GM19023 (cell line): ENCODE data around the gene GNGT1.

ENCODE experiments used
- ATAC-seq: cut with Tn5 transposase; IDR thresholded peaks from one replicate; pipeline ENCODE4 v1.9.1; 2021; ENCODE audit warnings: mild to moderate bottlenecking, moderate library complexity; ENCODE audit not compliant: unreplicated experiment

Gene GNGT1

DNA sequence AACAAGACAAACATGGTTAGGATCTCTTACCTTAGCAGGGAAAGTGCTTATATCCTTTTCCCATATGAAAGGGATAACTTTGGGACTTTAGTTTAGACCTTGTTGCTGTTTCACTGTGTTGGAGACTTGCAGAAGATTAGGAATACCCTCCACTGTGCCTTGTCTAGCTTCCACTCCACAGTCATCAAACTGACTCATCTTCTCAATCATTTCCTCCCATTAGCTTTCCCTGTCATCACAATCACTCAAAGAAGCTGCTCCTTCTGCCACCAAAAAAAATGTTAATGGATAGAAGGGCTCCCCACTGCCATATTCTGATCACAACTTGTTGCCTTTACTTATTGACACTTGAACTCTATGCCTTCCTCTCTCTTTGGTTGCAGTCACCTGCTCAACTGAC is 31.9 kb downstream of the GNGT1 start:
- no peak for ATAC-seq

DNA sequence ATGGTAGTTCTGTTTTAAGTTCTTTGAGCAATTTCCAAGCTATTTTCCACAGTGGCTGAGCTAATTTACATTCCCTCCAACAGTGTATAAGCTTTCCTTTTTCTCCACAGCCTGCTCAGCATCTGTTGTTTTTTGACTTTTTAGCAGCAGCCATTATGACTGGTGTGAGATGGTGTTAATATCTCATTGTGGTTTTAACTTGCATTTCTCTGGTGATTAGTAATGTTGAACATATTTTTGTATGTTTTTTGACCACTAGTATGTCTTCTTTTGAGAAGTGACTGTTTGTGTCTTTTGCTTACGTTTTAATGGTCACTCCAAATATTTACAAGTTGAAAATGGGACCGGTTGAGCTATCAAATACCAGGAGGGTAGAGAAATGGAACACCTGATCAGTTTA is 35.6 kb downstream of the GNGT1 start:
- no peak for ATAC-seq

DNA sequence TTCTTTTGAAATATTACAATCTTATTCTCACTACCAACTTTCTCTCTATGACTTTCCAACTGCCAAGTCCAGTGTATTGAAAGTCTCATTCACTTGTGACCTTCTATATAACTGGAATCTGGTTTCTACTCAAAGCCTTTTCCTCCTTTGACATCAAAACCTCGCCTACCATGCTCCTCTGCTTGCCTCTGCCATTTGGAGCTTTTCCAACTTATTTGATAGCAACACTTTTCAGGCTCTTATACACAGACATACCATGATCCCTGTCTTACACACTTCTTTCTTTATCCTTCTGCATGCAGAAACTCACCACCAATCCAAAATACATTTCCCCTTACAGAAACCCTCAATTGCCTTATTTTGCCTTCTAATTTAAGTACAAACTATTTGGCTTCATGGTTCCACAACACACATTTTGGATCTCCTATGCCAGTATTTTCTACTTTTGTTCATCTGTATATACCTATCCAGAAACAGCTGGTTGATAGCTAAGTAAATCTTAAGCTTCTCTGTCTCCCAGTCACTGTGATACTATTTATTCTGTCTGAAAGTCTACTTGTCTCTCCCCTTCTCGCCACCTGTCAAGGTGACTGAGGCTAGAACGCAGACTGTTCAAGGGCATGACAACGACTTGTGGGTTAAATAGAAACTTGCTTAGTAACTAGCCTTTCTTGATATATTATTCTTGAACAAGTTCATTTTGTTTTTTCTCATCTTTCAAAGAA is 37.6 kb downstream of the GNGT1 start:
- no peak for ATAC-seq

DNA sequence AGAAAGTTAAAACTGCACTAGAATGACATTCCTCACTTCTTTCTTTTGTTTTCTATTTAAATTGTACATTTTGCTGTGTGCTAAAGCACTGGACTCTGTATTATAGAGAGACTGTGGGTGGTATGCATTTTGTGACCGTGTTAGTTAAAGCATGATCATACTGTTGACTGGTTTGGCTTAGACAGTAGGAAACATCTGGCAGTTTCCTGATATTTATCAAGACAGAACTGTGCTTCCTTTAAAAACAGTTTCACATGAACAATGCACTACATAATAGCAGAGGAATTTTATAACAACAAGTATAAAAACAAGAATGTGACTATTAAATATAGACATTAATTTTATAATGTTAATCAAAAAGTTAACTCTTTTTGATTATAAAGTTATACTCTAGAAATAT is 38.3 kb downstream of the GNGT1 start:
- no peak for ATAC-seq

DNA sequence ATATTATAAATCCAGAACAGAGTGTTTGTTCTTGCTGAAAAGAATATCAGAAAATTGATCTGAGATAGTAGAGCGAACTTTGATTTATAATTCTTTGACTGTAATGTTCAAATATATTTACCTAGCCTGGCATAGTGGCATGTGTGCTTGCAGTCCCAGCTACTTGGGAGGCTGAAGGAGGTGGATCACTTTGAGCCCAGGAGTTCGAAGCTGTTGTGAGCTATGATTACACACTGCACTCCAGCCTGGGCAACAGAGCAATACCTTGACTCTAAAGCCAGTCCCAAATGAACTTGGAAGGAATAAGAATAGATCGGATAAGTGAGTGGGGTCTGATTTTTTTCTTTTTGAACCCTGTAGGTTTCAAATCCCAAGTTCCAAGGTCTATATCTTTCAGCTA is 38.7 kb downstream of the GNGT1 start:
- no peak for ATAC-seq

DNA sequence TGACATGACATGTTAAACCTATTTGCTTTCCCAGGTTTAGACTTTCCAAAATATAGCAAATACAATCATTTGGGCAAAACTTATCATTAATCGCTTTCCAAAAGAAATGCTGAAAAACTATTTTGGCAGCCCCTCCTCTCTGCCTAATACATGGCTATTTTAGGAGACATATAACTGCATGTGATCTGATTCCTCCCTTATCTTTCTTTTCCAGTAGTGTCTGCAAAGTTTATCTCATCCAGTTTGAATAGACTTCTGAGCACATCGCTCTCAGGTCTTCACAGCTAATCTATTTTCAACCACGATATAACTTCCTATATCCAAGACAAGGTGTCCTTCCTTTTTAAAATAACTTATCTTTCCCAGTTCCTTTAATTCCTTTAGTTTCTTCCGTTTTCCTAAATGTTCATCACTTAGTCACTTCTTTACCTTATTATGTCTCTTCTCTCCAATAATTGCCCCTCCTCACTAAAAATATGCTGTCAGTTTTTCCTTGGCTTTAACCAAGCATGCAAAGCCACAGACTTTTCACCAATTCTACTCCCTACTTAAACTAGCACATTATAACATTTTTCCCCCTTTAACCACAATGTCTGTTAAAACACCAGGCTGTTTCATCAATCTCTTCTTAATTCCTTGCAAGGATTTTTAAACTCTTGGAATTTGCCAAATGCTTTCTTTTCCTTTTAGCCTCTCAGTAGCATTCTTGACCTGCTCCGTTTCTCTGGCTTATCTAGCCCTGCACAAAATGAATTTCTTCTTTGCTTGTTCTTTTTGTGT is 39.6 kb downstream of the GNGT1 start:
- ATAC-seq, result no peak

DNA sequence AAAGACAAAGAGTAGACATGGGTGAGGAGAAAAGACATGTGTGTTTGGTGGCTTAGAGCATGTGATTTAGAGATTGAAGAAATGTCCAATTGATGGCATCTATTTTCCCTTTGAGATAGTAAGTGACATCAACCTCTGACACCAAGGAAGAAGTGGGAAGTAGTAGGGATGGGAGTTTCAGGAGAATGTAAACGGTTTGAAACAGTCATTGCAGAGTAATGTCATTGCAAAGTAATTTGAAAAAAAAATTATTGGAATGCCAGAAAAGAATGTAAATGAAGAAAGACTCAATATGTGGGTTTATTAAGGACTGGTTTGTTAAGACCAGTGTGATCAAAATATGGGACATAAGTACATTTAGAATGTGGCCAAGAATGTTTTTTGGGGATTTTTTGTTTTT is 41.7 kb downstream of the GNGT1 start:
- ATAC-seq, result no peak

DNA sequence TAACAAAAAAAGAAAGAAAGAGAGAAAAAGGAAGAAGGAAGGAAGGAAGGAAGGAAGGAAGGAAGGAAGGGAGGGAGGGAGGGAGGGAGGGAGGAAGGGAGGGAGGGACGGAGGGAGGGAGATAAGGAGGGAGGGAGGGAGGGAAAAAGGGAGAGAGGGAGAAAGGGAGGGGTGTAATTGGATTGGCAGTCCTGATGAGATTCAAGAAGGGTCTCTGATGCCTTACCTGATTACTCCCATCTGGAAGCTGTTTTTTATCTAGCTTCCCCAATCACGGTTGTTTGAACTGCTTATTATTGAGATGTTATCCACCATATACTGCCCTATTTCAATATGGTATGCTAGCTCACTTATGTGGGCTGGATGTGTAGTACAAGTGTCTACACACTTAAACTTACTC is 42.5 kb downstream of the GNGT1 start:
- ATAC-seq, result no peak

DNA sequence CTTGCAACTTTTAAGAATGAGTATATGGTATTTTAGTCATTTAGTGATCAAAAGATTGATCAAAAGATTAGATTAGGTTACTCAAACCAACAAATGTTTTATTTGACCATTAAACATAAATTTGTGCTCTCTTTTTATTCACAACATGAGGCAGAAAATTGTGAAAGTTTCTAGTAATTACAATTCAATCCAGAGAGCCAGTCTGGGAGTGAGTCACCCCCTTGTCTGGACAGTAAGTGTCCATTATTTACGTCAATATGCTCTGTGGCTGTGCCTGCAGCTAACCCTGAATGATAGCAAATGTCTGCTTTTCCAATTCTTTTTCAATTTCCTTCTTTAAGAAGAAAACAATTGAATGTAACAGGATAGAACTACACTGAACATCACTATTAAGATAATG is 43.1 kb downstream of the GNGT1 start:
- ATAC-seq, result no peak

DNA sequence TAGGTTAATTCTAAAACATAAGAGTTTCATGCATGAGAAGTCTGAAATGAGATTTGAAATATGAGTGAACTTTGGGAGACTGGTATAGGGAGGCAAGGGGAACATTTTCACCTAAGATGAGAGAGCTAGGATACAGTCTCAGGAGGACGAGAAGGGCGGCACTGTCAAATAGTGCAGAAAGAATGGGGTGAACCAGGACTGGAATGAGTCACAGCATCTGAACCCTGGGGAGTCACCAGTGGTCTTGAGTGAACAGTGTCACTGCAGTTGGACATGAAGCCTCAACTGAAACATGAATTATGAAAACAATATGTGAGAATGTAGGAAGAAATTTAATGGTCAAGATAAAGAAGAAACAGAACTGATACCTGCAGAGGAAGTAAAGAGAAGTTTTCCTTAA is 48.9 kb downstream of the GNGT1 start:
- peak; percentile 69 for ATAC-seq

DNA sequence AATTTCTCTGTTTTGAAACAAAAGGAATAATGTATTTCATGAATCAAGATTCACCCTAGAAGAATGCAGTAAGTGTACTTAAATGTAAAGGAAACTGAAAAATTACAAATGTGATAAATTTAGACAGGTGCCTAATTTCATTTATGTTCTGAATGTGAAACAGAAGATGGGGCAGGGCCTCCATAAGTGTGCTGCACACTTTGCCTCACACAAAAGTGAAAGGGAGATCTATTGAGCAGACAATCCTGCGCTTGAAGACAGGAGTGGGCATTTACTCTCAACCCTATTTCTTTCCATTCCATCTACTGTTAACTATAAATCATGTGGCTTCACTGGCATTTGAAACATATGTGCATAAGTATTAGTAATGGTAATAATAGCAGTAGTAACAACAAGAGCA is 51.4 kb downstream of the GNGT1 start:
- no peak for ATAC-seq

DNA sequence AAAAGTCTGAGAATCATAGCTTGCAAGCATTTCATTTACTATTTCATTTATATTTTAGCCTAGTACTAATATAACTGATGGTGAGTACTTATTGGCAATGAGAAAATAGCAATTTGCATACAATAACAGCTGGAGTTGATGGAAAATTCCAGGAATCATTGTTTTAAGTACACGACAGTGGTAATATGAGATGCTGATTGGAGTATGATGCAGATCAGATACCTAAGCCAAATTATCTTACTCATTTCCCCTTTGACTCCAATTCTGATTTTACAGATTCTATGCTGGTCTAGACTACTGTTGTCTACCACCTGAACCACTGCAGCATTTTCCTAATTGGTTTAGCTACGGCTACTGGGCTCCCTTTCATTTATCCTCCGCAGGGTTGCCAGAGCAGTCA is 51.8 kb downstream of the GNGT1 start:
- no peak for ATAC-seq

DNA sequence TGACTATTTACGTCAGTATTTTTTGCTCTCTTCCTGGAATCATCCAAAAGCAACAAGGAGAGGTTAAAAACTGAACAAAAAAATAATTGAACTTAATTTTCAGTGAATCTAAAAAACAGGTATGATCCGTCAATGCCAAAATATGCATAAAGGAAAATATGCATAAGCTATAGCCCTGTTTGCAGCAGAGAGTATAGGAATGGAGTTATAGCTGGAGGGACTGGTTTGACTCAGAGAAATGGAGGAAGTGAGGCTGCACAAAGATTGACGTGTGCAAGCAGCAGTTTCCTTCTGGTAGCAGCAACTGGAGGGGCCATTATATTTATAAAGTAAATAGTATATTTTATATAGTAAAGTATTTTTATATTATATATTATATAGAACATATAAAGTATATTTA is 52.3 kb downstream of the GNGT1 start:
- ATAC-seq, result no peak
